Tibial nerve (tissue), 4 donors: Measurements from ENCODE around the gene MEIOC. TPM values are rescaled to one million over a fixed set of nuclear protein-coding genes. Genes with fewer than 3 reads are reported as not detected.

Experiments used
- DNase-seq, 2 donors: peaks; one replicate each; pipeline ENCODE4 v3.0.0-alpha.2; 2019; ENCODE audit warnings: low spot score in 2 of 2
- H3K27ac ChIP-seq, 4 donors: fragments of 200-600 bp; sonication (generic) in 3 of 4; one replicate each; pipeline ENCODE4 v1.5.1; 2017 to 2019; ENCODE audit warnings: mild to moderate bottlenecking in 1 of 4
- H3K27me3 ChIP-seq, 2 donors: fragments of 200-600 bp; sonication (generic) in 1 of 2; one replicate each; pipeline versions ENCODE4 v1.5.1 to v1.6.0; 2017 to 2019
- H3K36me3 ChIP-seq, 3 donors: fragments of 200-600 bp; sonication (generic); one replicate each; pipeline ENCODE4 v1.5.1; 2018 to 2019
- H3K4me1 ChIP-seq, 4 donors: fragments of 200-600 bp; sonication (generic) in 3 of 4; one replicate each; pipeline ENCODE4 v1.5.1; 2017 to 2019
- H3K4me3 ChIP-seq, 4 donors: fragments of 200-600 bp; sonication (generic) in 3 of 4; one replicate each; pipeline ENCODE4 v1.5.1; 2017 to 2019; ENCODE audit warnings: mild to moderate bottlenecking in 1 of 4, moderate library complexity in 1 of 4
- H3K9me3 ChIP-seq, 4 donors: fragments of 200-600 bp; sonication (generic) in 3 of 4; one replicate each; pipeline ENCODE4 v1.5.1; 2017 to 2019
- EP300 ChIP-seq, 2 donors: sonication (generic); formaldehyde crosslinking; IDR thresholded peaks; one replicate each; pipeline ENCODE4 v1.6.1; 2017; ENCODE audit warnings: antibody characterized with exemption in 2 of 2, mild to moderate bottlenecking in 1 of 2
- POLR2A ChIP-seq, 2 donors: fragments of 450-650 bp; IDR thresholded peaks; one replicate each; pipeline ENCODE4 v1.6.1; 2017; ENCODE audit warnings: antibody characterized with exemption in 2 of 2, mild to moderate bottlenecking in 2 of 2, moderate library complexity in 2 of 2
- WGBS, 2 donors: methylation state at CpG; one replicate each; pipeline ENCODE4 v1.1.5; 2018; 5-methylcytosine and 5-hydroxymethylcytosine counted together
- small RNA-seq: library from RNA; depleted of rRNA; stranded (forward); fragments of <200 nt; gene quantifications from one replicate; pipeline ENCODE3, GENCODE V24; 2016
- total RNA-seq, 4 donors: library from RNA; depleted of rRNA; stranded (reverse); fragments of >200 nt; gene quantifications; one replicate each; pipeline ENCODE4 v1.1.0, GENCODE V29; 2016
- TF ChIP-seq, protein P1 (sequence below), 5 experiments: fragments of 200-600 bp in 3 of 5; fragments of 450-650 bp in 2 of 5; sonication (generic) in 3 of 5; IDR thresholded peaks; one replicate each; pipeline ENCODE4 v1.5.1; 2016 to 2019; ENCODE audit warnings: antibody characterized with exemption in 5 of 5, mild to moderate bottlenecking in 3 of 5, moderate library complexity in 2 of 5

Gene MEIOC
- total RNA-seq, 4 donors from 2014 or later: not detected

DNA sequence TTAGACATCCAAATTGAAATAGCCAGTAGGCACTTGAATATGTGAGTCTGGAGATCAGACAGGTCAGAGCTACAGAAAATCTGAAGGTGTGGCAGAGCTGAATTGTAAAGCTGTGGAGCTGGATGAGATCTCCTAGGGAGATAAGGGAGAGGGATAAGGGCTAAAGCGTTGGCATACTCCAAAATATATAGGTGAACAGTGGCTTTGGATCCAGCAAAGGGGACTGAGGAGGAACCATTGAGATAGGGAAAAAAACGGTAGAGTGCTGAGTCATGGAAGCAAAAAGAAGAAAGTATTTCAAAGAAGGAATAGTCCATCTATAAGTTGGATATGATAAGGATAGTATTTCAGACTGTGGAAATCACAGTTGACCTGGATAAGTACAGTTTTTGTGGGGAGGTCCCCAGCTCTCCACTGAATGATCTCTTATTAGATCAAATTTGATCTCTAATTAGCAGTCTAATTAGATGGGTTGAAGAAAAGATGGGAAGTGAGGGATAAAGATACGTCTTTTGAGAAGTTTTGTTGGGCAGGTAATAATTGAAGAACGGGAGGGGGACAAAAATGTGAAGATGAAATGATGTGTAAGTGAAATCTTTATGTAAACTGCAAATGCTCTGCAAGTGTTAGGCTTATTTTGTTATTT lies 51.6 kb downstream of the MEIOC start:
- WGBS, 2 donors: 30 to 32% methylated on average over 4 of the region's 4 CpGs
- peak overlapping the region in 3 of 4 donors; percentile 39 to 87 (median 50) for H3K27ac ChIP-seq
- no peaks in the 10 kb centered on the region for H3K9me3 ChIP-seq
- H3K4me1 ChIP-seq: peaks cover 0 to 21% (median 5%) of the 10 kb centered on the region in 4 donors
- no peak for TF ChIP-seq POLR2A (IDR thresholded peaks at IDR 0.05)
- no peak for TF ChIP-seq EP300 (IDR thresholded peaks at IDR 0.05)
- TF ChIP-seq, protein P1, sequence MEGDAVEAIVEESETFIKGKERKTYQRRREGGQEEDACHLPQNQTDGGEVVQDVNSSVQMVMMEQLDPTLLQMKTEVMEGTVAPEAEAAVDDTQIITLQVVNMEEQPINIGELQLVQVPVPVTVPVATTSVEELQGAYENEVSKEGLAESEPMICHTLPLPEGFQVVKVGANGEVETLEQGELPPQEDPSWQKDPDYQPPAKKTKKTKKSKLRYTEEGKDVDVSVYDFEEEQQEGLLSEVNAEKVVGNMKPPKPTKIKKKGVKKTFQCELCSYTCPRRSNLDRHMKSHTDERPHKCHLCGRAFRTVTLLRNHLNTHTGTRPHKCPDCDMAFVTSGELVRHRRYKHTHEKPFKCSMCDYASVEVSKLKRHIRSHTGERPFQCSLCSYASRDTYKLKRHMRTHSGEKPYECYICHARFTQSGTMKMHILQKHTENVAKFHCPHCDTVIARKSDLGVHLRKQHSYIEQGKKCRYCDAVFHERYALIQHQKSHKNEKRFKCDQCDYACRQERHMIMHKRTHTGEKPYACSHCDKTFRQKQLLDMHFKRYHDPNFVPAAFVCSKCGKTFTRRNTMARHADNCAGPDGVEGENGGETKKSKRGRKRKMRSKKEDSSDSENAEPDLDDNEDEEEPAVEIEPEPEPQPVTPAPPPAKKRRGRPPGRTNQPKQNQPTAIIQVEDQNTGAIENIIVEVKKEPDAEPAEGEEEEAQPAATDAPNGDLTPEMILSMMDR (IDR thresholded peaks at IDR 0.05): no peak
- H3K36me3 ChIP-seq: no peaks in the 10 kb centered on the region
- H3K27me3 ChIP-seq: no peaks in the 10 kb centered on the region
- peak overlapping the region; percentile 64 to 92 (median 72) for H3K4me3 ChIP-seq
- DNase-seq: no peak

DNA sequence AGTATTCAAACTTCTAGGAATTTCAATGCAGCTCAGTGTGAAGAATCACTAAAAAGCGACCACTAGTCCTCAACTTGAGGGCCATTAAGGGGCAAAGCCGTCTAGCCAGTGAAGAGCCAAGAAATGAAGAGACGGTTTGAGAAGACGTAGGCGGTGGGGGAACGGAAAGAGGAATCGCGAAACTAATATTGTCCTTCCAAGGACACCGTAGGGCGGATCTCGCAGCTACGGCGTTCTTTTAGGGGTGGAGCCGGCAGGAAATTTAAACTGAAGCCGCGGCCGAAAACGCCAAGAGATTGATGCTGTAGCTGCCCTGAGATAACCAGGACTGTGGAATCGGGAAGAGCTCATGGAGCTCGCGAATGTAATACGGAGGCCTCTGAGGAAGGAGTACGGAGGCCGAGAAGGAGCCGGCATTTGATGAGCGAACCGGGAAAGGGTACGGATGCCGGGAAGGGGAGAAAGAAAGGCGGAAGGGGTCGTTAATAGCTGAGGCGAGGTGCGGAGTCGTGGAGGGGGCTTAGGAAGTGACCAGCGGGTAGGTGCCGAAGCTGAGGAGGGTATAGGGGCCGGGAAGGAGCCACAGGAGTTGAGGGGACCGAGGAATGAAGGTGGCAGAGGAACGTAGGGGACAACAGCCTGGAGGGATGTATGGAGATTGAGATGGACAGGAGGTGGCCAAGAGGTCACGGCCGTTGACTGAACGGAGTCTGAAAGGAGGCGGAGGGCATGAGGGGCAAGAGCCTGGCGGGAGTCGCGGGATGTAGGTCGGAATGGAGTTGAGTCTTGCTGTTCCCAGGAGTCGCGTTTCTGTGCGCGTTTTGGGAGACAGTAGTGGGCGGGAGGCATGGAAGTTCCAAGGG lies 52.4 kb downstream of the MEIOC start, which contains the start of gene DBF4B:
Gene DBF4B, plus strand, starts transcription at position 265 of the 863 bp plus-strand sequence. Its CDS starts 156 bp downstream, at position 421.
- TF ChIP-seq POLR2A (IDR thresholded peaks at IDR 0.05): peak in 1 of 2 donors; percentile 28
- TF ChIP-seq EP300 (IDR thresholded peaks at IDR 0.05): peak; percentile 50 to 91
- TF ChIP-seq, protein P1 (IDR thresholded peaks at IDR 0.05): peak in 2 of 5 experiments; percentile 46 to 61
- peak; percentile 28 to 85 for DNase-seq
- no peaks in the 10 kb centered on the region for H3K9me3 ChIP-seq
- H3K4me3 ChIP-seq: peak within 1 kb of the TSS; percentile 64 to 92 (median 72)
- peaks cover 0 to 21% (median 5%) of the 10 kb centered on the region in 4 donors for H3K4me1 ChIP-seq
- peak within 1 kb of the TSS in 3 of 4 donors; percentile 39 to 87 (median 50) for H3K27ac ChIP-seq
- WGBS, 2 donors: 0 to 1% methylated on average over 52 of the region's 52 CpGs
- H3K27me3 ChIP-seq: no peaks in the 10 kb centered on the region
- H3K36me3 ChIP-seq: peaks cover 0 to 1% (median 0%) of the 10 kb centered on the region in 3 donors

- 94 to 100% methylated on average over 1 of the region's 1 CpG for WGBS, 2 donors
Measured at GRCh38 chr17:44719444-44719843, 63.2 kb downstream of the MEIOC start.

GRCh38 chr17:44722254-44722653 lies 66.0 kb downstream of the MEIOC start:
- Histone ChIP-seq H3K4me3 (no peak overlapping the region), H3K27ac (no peak overlapping the region), H3K36me3 (peaks cover 0 to 62% (median 0%) of the 10 kb centered on the region in 3 donors), H3K9me3 (no peaks in the 10 kb centered on the region), H3K27me3 (no peaks in the 10 kb centered on the region), H3K4me1 (no peaks in the 10 kb centered on the region)
- WGBS, 2 donors: 82 to 93% methylated on average over 5 of the region's 5 CpGs
- DNase-seq: no peak
- no peak for TF ChIP-seq EP300 (IDR thresholded peaks at IDR 0.05)
- no peak for TF ChIP-seq POLR2A (IDR thresholded peaks at IDR 0.05)
- TF ChIP-seq, protein P1 (IDR thresholded peaks at IDR 0.05): no peak

More at GRCh38 chr17:44719444-44719843, 63.2 kb downstream of the MEIOC start:
- no peak for DNase-seq
- no peak for TF ChIP-seq POLR2A (IDR thresholded peaks at IDR 0.05)
- no peak for TF ChIP-seq EP300 (IDR thresholded peaks at IDR 0.05)
- TF ChIP-seq, protein P1 (IDR thresholded peaks at IDR 0.05): no peak
- Histone ChIP-seq H3K27me3 (no peaks in the 10 kb centered on the region), H3K4me3 (no peak overlapping the region), H3K36me3 (peaks cover 0 to 49% (median 0%) of the 10 kb centered on the region in 3 donors), H3K9me3 (no peaks in the 10 kb centered on the region), H3K4me1 (no peaks in the 10 kb centered on the region), H3K27ac (no peak overlapping the region)

Small RNA genes within 50 kb of the gene (small RNA-seq; reads per million reads assigned to genes)
- gene RN7SL819P (not detected), gene SMCO4P1 (not detected)

Other genes with a start within 250 kb of the MEIOC start
- gene GPATCH8, start 153.1 kb upstream of the MEIOC start, total RNA-seq: 10 to 100 TPM; 55.1 to 71.2 (median 59.8) TPM
- gene FZD2, start 99.0 kb upstream of the MEIOC start, total RNA-seq: 10 to 100 TPM in 3 of 4 donors, 1 to 10 TPM in 1; 6.3 to 27.8 (median 16.2) TPM
- gene CCDC43, start 33.3 kb downstream of the MEIOC start, total RNA-seq: 10 to 100 TPM; 11.1 to 20.1 (median 16.5) TPM
- gene DBF4B, start 52.2 kb downstream of the MEIOC start, total RNA-seq: 10 to 100 TPM in 1 of 4 donors, 1 to 10 TPM in 3; 6.0 to 19.0 (median 6.2) TPM
- gene ADAM11, start 102.5 kb downstream of the MEIOC start, total RNA-seq: 1 to 10 TPM in 2 of 4 donors, under 1 TPM in 2; 0.42 to 3.9 (median 1.6) TPM
- 10 to 100 TPM in 1 of 4 donors, 1 to 10 TPM in 3; 3.1 to 18.6 (median 9.0) TPM for gene GJC1, start 173.8 kb downstream of the MEIOC start, total RNA-seq
- gene HIGD1B, start 191.4 kb downstream of the MEIOC start, total RNA-seq: 10 to 100 TPM in 1 of 4 donors, 1 to 10 TPM in 2, not detected in 1; 2.3 to 10.3 (median 6.5) TPM
- gene EFTUD2, start 243.0 kb downstream of the MEIOC start, total RNA-seq: 100 to 1,000 TPM in 1 of 4 donors, 10 to 100 TPM in 3; 48.9 to 137 (median 57.0) TPM